Activated T-cell treated with anti-CD3 and anti-CD28 coated beads, Interleukin-2, amount 50 U/mL, for 72 hours (primary cell): ENCODE data around the gene MYO16. TPM values are rescaled to one million over a fixed set of nuclear protein-coding genes. Genes with fewer than 3 reads are reported as not detected.

Source experiments
- ATAC-seq, 2 donors: fragments of 150-1000 bp; cut with Tn5 transposase; replicated peaks in 1 of 2; 2 replicates each; pipeline ENCODE4 v1.10.0; 2021; ENCODE audit warnings: moderate library complexity in 2 of 2, mild to moderate bottlenecking in 1 of 2
- DNase-seq, 2 donors: peaks; one replicate each; pipeline ENCODE4 v3.0.0; 2021 to 2022; ENCODE audit warnings: mixed read lengths in 1 of 2
- H3K27ac Mint-ChIP-seq: one replicate; pipeline ENCODE4 v1.8.0; 2022; ENCODE audit warnings: mild to moderate bottlenecking, moderate library complexity, mixed read lengths
- H3K27me3 Mint-ChIP-seq: one replicate; pipeline ENCODE4 v1.8.0; 2022; ENCODE audit warnings: low read depth, mixed read lengths
- H3K36me3 Mint-ChIP-seq, 2 donors: one replicate each; pipeline ENCODE4 v1.8.0; 2022; ENCODE audit warnings: mixed read lengths in 2 of 2, mild to moderate bottlenecking in 1 of 2; ENCODE audit not compliant: insufficient read depth in 2 of 2
- H3K4me1 Mint-ChIP-seq: one replicate; pipeline ENCODE4 v1.8.0; 2022; ENCODE audit warnings: low read depth, mixed read lengths
- H3K4me3 Mint-ChIP-seq, 2 donors: one replicate each; pipeline ENCODE4 v1.8.0; 2022; ENCODE audit warnings: mild to moderate bottlenecking in 2 of 2, mixed read lengths in 2 of 2, moderate library complexity in 2 of 2
- H3K9me3 Mint-ChIP-seq, 2 donors: one replicate each; pipeline ENCODE4 v1.8.0; 2022; ENCODE audit warnings: mixed read lengths in 2 of 2
- total RNA-seq, 2 donors: library from RNA; stranded (reverse); gene quantifications; one replicate each; pipeline ENCODE4 v1.2.3, GENCODE V29; 2022

MYO16 gene
- total RNA-seq, 2 donors from 2014 or later = not detected

DNA sequence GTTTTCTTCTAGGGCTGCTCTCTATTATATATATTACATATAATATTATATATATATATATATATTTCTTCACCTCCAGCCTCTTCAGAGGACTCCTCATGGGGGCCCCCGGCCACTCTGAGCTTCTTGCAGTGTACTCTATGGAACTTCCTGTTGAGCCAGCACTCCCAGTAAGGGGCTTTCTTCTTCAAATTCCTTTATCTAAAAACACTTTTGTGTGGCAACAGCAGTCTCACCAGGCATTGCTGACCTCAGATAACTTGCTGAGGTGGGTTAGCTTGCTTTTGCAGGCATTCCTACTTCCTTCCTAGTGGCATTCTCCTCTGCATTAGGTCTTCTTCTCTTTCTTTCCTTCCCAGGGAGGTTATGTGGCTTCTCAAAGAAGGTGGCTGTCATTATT lies 381.5 kb downstream of the MYO16 start:
- no peak for ATAC-seq
- Mint-ChIP-seq H3K4me3 (no peak overlapping the region), H3K27me3 (peaks cover under 1% of the 10 kb centered on the region), H3K4me1 (no peaks in the 10 kb centered on the region), H3K36me3 (no peaks in the 10 kb centered on the region), H3K9me3 (peaks cover under 1 to 10% of the 10 kb centered on the region in 2 donors), H3K27ac (no peak overlapping the region)
- no peak for DNase-seq

DNA sequence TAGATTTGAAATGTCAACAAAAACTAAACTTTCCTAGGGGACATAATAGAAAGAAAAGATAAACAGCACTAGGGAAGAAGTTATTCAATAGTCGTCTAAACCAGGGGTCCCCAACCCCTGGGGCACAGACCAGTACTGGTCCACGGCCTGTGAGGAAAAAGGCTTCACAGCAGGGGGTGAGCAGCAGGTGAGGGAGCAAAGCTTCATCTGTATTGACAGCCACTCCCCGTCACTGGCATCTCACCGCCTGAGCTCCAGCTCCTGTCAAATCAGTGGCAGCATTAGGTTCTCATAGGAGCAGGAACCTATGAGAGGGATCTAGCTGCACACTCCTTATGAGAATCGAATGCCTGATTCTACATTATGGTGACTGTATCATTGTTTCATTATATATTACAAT lies 382.7 kb downstream of the MYO16 start:
- H3K4me1 Mint-ChIP-seq = no peaks in the 10 kb centered on the region
- H3K9me3 Mint-ChIP-seq = peaks cover 3 to 11% of the 10 kb centered on the region in 2 donors
- no peak overlapping the region for H3K27ac Mint-ChIP-seq
- DNase-seq (no peak), ATAC-seq (no peak)
- H3K4me3 Mint-ChIP-seq = no peak overlapping the region
- H3K36me3 Mint-ChIP-seq = no peaks in the 10 kb centered on the region
- H3K27me3 Mint-ChIP-seq = no peaks in the 10 kb centered on the region

DNA sequence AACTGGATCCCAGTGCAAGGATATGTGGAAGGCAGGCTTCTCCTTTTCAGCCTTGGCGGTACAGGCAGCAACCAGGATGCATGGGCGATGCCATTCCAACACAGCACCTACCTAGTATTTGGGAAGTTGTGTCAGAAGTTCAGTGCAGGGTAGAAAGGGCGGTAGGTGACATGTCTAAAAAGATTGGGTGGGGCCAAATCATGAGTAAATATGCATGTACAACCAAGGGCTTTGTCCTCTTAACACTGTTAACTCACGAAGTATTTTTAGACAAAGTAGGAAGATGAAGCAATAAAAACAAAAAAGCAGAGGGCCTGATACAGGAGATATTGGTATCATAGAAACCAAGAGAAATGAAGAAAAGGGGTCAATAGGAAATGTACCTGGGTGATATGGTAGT lies 392.1 kb downstream of the MYO16 start:
- no peak overlapping the region for H3K27ac Mint-ChIP-seq
- DNase-seq (no peak), ATAC-seq (no peak)
- H3K4me3 Mint-ChIP-seq = no peak overlapping the region
- H3K36me3 Mint-ChIP-seq = no peaks in the 10 kb centered on the region
- peaks cover 8% of the 10 kb centered on the region for H3K27me3 Mint-ChIP-seq
- H3K9me3 Mint-ChIP-seq = peaks cover 1 to 4% of the 10 kb centered on the region in 2 donors
- no peaks in the 10 kb centered on the region for H3K4me1 Mint-ChIP-seq

DNA sequence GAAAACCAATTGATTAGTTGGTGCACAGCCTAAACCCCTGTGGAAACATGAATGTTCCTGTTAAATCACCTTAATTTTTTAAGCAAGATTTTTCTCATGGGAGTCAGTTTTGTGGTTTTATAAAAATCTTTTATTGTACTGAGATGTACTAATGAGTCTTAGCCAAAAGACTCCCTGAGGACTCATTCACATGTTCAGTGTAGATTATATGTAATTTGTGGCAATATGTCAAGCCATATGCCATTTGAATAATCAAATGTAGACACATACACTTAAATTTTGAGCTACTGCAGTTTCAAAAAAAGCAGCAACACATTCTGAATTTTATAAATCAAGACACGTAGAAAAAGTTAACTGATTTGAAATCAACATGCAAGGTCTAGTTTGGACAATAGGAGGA lies 395.2 kb downstream of the MYO16 start:
- Mint-ChIP-seq H3K27me3 (no peaks in the 10 kb centered on the region), H3K27ac (no peak overlapping the region), H3K4me1 (no peaks in the 10 kb centered on the region), H3K36me3 (no peaks in the 10 kb centered on the region), H3K4me3 (no peak overlapping the region), H3K9me3 (peaks cover 0 to 2% of the 10 kb centered on the region in 2 donors)
- DNase-seq (no peak), ATAC-seq (no peak)

DNA sequence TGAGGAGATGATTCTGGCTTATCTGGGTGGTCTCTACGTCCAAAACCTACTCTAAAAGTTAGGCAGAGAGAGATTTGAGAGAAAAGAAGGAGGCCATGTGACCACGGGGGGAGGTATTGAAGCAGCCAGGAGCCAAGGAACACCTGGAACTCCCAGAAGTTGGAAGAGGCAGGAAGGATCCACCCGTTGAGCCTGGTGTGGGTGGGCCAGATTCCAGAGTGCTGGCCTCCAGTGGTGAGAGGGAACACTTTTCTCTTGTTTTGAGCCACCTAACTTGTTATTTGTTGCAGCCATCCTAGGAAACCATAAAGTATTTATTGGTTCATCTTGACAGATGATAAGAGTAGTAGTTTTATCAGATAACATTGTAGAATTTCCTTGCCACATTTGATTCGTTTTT lies 396.9 kb downstream of the MYO16 start:
- H3K4me1 Mint-ChIP-seq = no peaks in the 10 kb centered on the region
- H3K27ac Mint-ChIP-seq = no peak overlapping the region
- ATAC-seq = no peak
- no peak for DNase-seq
- no peak overlapping the region for H3K4me3 Mint-ChIP-seq
- H3K27me3 Mint-ChIP-seq = no peaks in the 10 kb centered on the region
- H3K36me3 Mint-ChIP-seq = no peaks in the 10 kb centered on the region
- H3K9me3 Mint-ChIP-seq = no peaks in the 10 kb centered on the region

DNA sequence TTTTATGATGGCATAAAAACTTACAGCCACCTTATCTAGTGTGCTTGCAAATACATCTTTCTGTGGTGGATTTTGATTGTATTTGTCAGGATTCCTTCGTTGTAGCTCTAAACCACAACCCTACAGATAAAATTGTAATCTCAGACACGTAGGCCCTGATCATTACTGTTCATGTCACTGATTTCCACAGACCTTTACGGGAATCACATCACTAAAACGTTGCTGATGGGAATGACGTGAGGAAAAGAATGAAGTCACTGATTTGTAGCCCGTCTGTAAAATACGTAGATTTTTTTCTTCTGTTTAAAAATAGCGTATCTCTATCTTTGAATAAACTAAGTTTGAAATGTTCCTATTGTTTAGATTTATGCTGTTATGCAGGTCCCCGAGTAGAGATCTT lies 399.2 kb downstream of the MYO16 start:
- H3K9me3 Mint-ChIP-seq = no peaks in the 10 kb centered on the region
- H3K36me3 Mint-ChIP-seq = no peaks in the 10 kb centered on the region
- no peak for DNase-seq
- no peaks in the 10 kb centered on the region for H3K4me1 Mint-ChIP-seq
- no peak for ATAC-seq
- H3K27ac Mint-ChIP-seq = no peak overlapping the region
- no peak overlapping the region for H3K4me3 Mint-ChIP-seq
- no peaks in the 10 kb centered on the region for H3K27me3 Mint-ChIP-seq

DNA sequence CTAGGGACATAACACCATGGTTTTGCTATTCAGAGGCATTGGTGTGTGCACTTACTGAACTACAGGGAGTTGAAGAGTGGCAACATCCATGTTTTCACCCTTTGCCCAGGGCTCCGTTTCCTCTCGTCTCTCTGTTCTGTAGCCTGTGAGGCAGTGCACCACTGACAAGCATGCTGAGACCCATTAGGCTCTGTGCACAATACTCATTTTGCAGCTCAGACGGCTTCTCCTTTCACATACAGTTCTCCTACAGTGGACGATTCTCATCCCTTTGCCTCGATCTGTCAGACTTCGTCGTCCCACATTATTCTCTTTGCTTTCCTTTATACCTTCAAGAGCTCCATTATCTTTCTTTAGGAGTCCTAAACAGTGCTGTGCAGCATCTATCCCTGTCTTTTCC lies 403.7 kb downstream of the MYO16 start:
- no peak for ATAC-seq
- H3K27me3 Mint-ChIP-seq = no peaks in the 10 kb centered on the region
- H3K36me3 Mint-ChIP-seq = no peaks in the 10 kb centered on the region
- no peak for DNase-seq
- H3K27ac Mint-ChIP-seq = no peak overlapping the region
- no peaks in the 10 kb centered on the region for H3K4me1 Mint-ChIP-seq
- H3K9me3 Mint-ChIP-seq = no peaks in the 10 kb centered on the region
- no peak overlapping the region for H3K4me3 Mint-ChIP-seq

DNA sequence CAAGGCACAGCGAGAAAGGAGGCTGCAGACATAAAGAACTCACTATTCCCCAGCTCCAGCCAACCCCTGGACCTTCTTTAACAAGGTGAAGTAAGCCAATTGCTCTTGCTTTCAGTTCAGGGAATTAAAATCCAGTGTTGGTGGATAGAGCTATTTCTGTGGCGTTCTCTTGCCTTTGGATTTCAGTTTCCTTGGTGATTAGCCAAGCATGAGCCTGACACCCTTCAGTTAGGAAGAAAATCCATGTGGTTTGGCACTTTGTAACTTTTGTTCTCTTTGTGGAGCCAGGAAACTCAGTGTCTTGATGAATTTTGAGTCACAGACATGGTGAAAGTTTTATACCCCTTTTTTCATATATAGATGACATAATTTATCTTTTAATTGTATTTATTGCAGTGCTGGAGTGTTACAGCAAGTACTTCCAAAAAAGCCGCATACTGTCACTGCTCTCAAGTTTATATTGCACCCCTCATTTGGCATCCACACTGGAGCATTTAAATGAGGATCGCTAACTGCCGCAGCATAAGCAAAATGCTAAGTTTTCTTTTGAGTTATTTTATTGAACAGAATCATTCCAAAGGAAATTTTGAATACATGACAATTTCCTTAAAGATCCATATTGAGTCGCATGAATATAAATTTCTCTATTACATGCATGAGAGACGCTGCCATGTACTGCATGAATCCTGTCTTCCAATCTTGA lies 406.8 kb downstream of the MYO16 start:
- no peak overlapping the region for H3K4me3 Mint-ChIP-seq
- no peaks in the 10 kb centered on the region for H3K9me3 Mint-ChIP-seq
- ATAC-seq (no peak), DNase-seq (no peak)
- H3K4me1 Mint-ChIP-seq = no peaks in the 10 kb centered on the region
- H3K27ac Mint-ChIP-seq = no peak overlapping the region
- no peaks in the 10 kb centered on the region for H3K36me3 Mint-ChIP-seq
- no peaks in the 10 kb centered on the region for H3K27me3 Mint-ChIP-seq

DNA sequence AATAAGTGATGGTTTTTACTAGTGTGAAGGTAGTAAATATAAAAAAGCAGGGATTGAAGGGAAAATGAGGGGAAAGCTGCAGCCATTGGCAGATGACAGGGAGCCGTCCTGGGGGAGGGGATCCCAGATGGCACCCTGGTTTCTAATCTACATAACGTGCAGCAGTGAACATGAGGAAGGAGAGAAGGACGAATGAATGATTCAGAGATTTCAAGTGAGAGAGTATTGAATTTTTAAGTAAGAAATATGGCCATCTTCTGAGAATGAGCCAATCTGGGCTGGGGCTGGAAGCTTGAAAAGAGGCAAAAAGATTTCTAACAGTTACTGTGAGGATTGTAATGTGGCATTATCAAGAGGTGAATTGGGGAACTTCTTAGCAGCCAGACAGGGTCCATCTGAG lies 414.2 kb downstream of the MYO16 start:
- no peaks in the 10 kb centered on the region for H3K36me3 Mint-ChIP-seq
- ATAC-seq = no peak
- H3K27ac Mint-ChIP-seq = no peak overlapping the region

DNA sequence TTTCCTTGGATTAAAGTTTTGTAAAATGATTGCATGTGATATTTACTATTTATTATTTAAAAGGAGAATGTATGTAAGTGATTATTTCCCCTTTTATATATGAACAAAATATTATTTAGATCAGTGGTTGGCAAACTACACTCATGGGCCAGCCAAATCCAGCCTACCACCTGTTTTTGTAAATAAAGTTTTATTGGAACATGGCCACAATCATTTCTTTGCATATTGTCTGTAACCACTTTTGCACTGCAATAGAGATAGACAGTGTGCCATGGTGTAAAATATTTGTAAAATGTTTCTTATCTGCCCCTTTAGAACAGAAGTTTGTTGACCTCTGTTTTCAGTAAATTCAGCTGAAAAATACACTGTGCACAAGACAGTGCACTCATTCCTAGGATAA lies 426.4 kb downstream of the MYO16 start:
- Mint-ChIP-seq H3K9me3 (no peaks in the 10 kb centered on the region), H3K4me3 (no peak overlapping the region), H3K27me3 (no peaks in the 10 kb centered on the region), H3K4me1 (no peaks in the 10 kb centered on the region), H3K36me3 (no peaks in the 10 kb centered on the region), H3K27ac (no peak overlapping the region)
- DNase-seq (no peak), ATAC-seq (no peak)

More for the DNA sequence above, 414.2 kb downstream of the MYO16 start:
- H3K9me3 Mint-ChIP-seq = no peaks in the 10 kb centered on the region
- DNase-seq = no peak
- peaks cover 6% of the 10 kb centered on the region for H3K27me3 Mint-ChIP-seq
- no peak overlapping the region for H3K4me3 Mint-ChIP-seq
- no peaks in the 10 kb centered on the region for H3K4me1 Mint-ChIP-seq

DNA sequence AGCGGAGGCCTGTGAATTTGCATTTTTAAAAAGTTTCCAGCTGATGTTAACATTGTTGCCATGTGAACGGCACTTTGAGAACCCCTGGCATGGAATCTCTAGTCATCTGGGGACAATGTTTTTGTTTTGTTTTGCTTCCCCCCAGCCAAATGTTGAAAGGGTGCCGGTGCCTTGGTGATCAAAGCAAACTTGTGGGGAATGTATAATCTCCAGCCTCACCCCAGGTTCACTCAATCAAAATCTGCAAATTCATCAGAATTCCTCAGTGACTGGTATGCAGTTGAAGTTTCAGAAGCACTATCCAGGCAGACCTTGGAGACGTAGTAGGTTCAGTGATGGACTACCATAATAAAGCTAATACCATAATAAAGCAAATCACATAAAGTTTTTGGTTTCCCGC lies 428.7 kb downstream of the MYO16 start:
- Mint-ChIP-seq H3K27ac (no peak overlapping the region), H3K9me3 (peaks cover 0 to 2% of the 10 kb centered on the region in 2 donors), H3K4me3 (no peak overlapping the region), H3K4me1 (no peaks in the 10 kb centered on the region), H3K36me3 (no peaks in the 10 kb centered on the region), H3K27me3 (no peaks in the 10 kb centered on the region)
- DNase-seq = no peak
- ATAC-seq = no peak

DNA sequence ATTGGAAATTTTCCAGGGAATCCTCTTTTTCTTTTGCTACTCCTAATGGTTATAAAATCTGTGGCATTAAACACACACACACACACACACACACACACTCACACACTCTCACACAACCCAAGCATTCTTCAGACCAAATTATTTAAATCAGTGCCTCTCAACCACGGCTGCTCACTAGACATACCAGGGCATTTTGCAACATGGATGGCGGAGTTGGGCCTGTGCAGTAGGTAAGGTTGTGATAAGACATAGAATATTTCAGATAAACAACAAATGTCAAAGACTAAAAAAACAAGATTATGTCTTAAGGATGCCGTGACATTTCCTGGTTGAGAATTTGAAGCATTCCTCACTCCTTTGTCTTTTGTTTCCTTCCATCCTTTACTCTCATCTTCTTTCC lies 443.1 kb downstream of the MYO16 start:
- ATAC-seq (no peak), DNase-seq (no peak)
- Mint-ChIP-seq H3K27ac (no peak overlapping the region), H3K4me1 (no peaks in the 10 kb centered on the region), H3K27me3 (no peaks in the 10 kb centered on the region), H3K9me3 (no peaks in the 10 kb centered on the region), H3K36me3 (no peaks in the 10 kb centered on the region), H3K4me3 (no peak overlapping the region)

DNA sequence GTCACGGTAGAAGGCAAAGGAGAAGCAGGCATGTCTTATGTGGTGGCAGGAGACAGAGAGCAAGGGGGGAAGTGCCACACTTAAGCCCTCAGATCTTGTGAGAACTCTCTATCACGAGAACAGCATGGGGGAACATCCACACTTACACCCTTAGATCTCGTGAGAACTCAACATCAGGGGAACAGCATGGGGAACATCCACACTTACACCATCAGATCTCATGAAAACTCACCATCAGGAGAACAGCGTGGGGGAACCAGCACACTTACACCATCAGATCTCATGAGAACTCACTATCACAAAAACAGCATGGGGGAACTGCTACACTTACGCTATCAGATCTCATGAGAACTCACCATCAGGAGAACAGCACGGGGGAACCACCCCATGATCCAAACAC lies 445.0 kb downstream of the MYO16 start:
- DNase-seq (no peak), ATAC-seq (no peak)
- H3K27ac Mint-ChIP-seq = no peak overlapping the region
- no peaks in the 10 kb centered on the region for H3K9me3 Mint-ChIP-seq
- no peaks in the 10 kb centered on the region for H3K36me3 Mint-ChIP-seq
- H3K27me3 Mint-ChIP-seq = peaks cover 5% of the 10 kb centered on the region
- no peaks in the 10 kb centered on the region for H3K4me1 Mint-ChIP-seq
- no peak overlapping the region for H3K4me3 Mint-ChIP-seq

DNA sequence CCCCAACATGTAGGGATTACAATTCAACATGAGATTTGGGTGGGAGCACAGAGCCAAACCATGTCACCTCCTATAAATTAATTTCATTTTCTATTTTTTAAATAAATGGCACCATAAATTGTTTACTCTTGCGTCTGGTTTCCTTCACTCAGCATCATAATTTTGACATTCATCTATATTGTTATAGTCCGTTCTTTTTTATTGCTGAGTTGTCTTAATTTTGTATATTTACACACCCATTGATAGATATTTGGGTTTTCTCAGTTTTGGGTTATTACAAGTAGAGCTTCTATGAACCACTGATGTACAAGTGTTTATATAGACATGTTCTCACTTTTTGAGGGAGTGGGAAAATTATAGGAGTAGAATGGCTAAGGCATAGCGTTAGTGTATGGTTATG lies 445.4 kb downstream of the MYO16 start:
- H3K27ac Mint-ChIP-seq = no peak overlapping the region
- no peaks in the 10 kb centered on the region for H3K36me3 Mint-ChIP-seq
- ATAC-seq (no peak), DNase-seq (no peak)
- peaks cover 5% of the 10 kb centered on the region for H3K27me3 Mint-ChIP-seq
- no peaks in the 10 kb centered on the region for H3K9me3 Mint-ChIP-seq
- H3K4me3 Mint-ChIP-seq = no peak overlapping the region
- H3K4me1 Mint-ChIP-seq = no peaks in the 10 kb centered on the region
